CD14-positive monocyte (primary cell): ENCODE data around the gene NFIL3. TPM values are rescaled to one million over a fixed set of nuclear protein-coding genes. Genes with fewer than 3 reads are reported as not detected.
A peak's percentile ranks its signal among the peaks of the same experiment; 100 is the strongest.

Experiments
- DNase-seq, 3 donors: peaks; one replicate each; pipeline ENCODE4 v3.0.0-alpha.2; 2011 to 2022
- H2AFZ ChIP-seq: 2 replicates; pipeline ENCODE4 v1.6.0; 2012; ENCODE audit warnings: mild to moderate bottlenecking, low read depth, low read length, inconsistent platforms; ENCODE audit not compliant: insufficient read depth, poor library complexity, severe bottlenecking
- H3K27ac ChIP-seq, 2 donors: 1 replicate in 1 of 2; 2 replicates in 1 of 2; pipeline ENCODE4 v1.5.1; 2012 to 2013; ENCODE audit warnings: low read length in 2 of 2, control low read depth in 1 of 2, inconsistent platforms in 1 of 2, low read depth in 1 of 2, mild to moderate bottlenecking in 1 of 2
- H3K27me3 ChIP-seq, 2 donors: one replicate each; pipeline versions ENCODE4 v1.6.0 to v1.6.1; 2011 to 2013; ENCODE audit warnings: low read length in 2 of 2; ENCODE audit not compliant: control insufficient read depth in 2 of 2, insufficient read depth in 2 of 2
- H3K36me3 ChIP-seq, 2 donors: replicated peaks in 1 of 2; 1 replicate in 1 of 2; 2 replicates in 1 of 2; pipeline versions ENCODE4 v1.5.1 to v1.6.1; 2012 to 2013; ENCODE audit warnings: low read length in 2 of 2, control low read depth in 1 of 2, inconsistent platforms in 1 of 2, mild to moderate bottlenecking in 1 of 2; ENCODE audit not compliant: insufficient read depth in 2 of 2, control insufficient read depth in 1 of 2
- H3K4me1 ChIP-seq, 2 donors: 1 replicate in 1 of 2; 2 replicates in 1 of 2; pipeline versions ENCODE4 v1.5.1 to v1.6.1; 2012 to 2013; ENCODE audit warnings: low read length in 2 of 2, control low read depth in 1 of 2, inconsistent platforms in 1 of 2, mild to moderate bottlenecking in 1 of 2, moderate library complexity in 1 of 2; ENCODE audit not compliant: insufficient read depth in 2 of 2, control insufficient read depth in 1 of 2
- H3K4me2 ChIP-seq: replicated peaks from 2 replicates; pipeline ENCODE3; 2012; ENCODE audit warnings: low read length, moderate library complexity, mild to moderate bottlenecking; ENCODE audit not compliant: poor library complexity, severe bottlenecking; ENCODE audit errors: extremely low read depth
- H3K4me3 ChIP-seq, 3 experiments: fragments of 200-600 bp in 1 of 3; sonication (generic) in 1 of 3; replicated peaks in 1 of 3; 1 replicate in 2 of 3; 2 replicates in 1 of 3; pipeline ENCODE4 v1.5.1; 2011 to 2013; ENCODE audit warnings: low read length in 3 of 3, mild to moderate bottlenecking in 3 of 3, control low read depth in 2 of 3, low read depth in 2 of 3, inconsistent platforms in 1 of 3, moderate library complexity in 1 of 3
- H3K79me2 ChIP-seq: 2 replicates; pipeline ENCODE4 v1.6.0; 2012; ENCODE audit warnings: mild to moderate bottlenecking, control low read depth, inconsistent platforms, low read length, moderate library complexity; ENCODE audit not compliant: insufficient read depth
- H3K9ac ChIP-seq: 2 replicates; pipeline ENCODE4 v1.6.0; 2017; ENCODE audit warnings: low read length, mild to moderate bottlenecking; ENCODE audit not compliant: insufficient read depth, poor library complexity, severe bottlenecking
- H3K9me3 ChIP-seq, 2 donors: replicated peaks in 1 of 2; 1 replicate in 1 of 2; 2 replicates in 1 of 2; pipeline versions ENCODE4 v1.5.1 to v1.6.1; 2012 to 2013; ENCODE audit warnings: low read length in 2 of 2, control low read depth in 1 of 2; ENCODE audit not compliant: control insufficient read depth in 1 of 2, insufficient read depth in 1 of 2
- H4K20me1 ChIP-seq: 2 replicates; pipeline ENCODE4 v1.6.0; 2012; ENCODE audit warnings: mild to moderate bottlenecking, low read length, control low read depth, moderate library complexity; ENCODE audit not compliant: insufficient read depth
- H3K27ac Mint-ChIP-seq, 7 donors: one replicate each; pipeline ENCODE4 v1.8.0; 2020; ENCODE audit warnings: mild to moderate bottlenecking in 7 of 7, mixed read lengths in 7 of 7, moderate library complexity in 6 of 7, inconsistent platforms in 2 of 7
- H3K27me3 Mint-ChIP-seq, 3 donors: one replicate each; pipeline ENCODE4 v1.8.0; 2021 to 2022; ENCODE audit warnings: low read depth in 3 of 3, mild to moderate bottlenecking in 3 of 3, mixed read lengths in 3 of 3, moderate library complexity in 3 of 3, inconsistent platforms in 1 of 3
- H3K36me3 Mint-ChIP-seq, 2 donors: one replicate each; pipeline ENCODE4 v1.8.0; 2020; ENCODE audit warnings: mixed read lengths in 2 of 2, inconsistent platforms in 1 of 2, mild to moderate bottlenecking in 1 of 2
- H3K4me1 Mint-ChIP-seq: one replicate; pipeline ENCODE4 v1.8.0; 2020; ENCODE audit warnings: mild to moderate bottlenecking, mixed read lengths
- H3K4me3 Mint-ChIP-seq, 2 donors: one replicate each; pipeline ENCODE4 v1.8.0; 2020; ENCODE audit warnings: mild to moderate bottlenecking in 2 of 2, mixed read lengths in 2 of 2, moderate library complexity in 1 of 2
- H3K9me3 Mint-ChIP-seq, 7 donors: one replicate each; pipeline ENCODE4 v1.8.0; 2020 to 2022; ENCODE audit warnings: mixed read lengths in 7 of 7, mild to moderate bottlenecking in 6 of 7, moderate library complexity in 6 of 7, inconsistent platforms in 2 of 7
- CTCF ChIP-seq: fragments of 200-600 bp; IDR thresholded peaks from one replicate; pipeline ENCODE4 v1.8.0; 2022; ENCODE audit warnings: antibody characterized with exemption, mild to moderate bottlenecking
- WGBS: methylation state at CpG from one replicate; pipeline ENCODE4 v1.1.5; 2013; ENCODE audit warnings: missing lambda C conversion rate; ENCODE audit not compliant: insufficient coverage; 5-methylcytosine and 5-hydroxymethylcytosine counted together
- intact Hi-C, 2 donors: fragments of 100-400 bp; cut with micrococcal nuclease; formaldehyde crosslinking; loops; one replicate each; pipeline versions ENCODE4 v1.15.0 to v1.15.1; 2023
- polyA plus RNA-seq, 3 donors: library from polyadenylated mRNA; depleted of rRNA in 1 of 3; unstranded in 2 of 3; stranded (reverse) in 1 of 3; fragments of 300-500 nt in 2 of 3; fragments of >200 nt in 1 of 3; fragmentation: Illumina TruSeq in 2 of 3; gene quantifications; 1 replicate in 2 of 3; 2 replicates in 1 of 3; pipeline ENCODE4 v1.2.3, GENCODE V29; 2012 to 2021

NFIL3 gene
- polyA plus RNA-seq, 3 donors = 18.6 to 253 (median 64.0) TPM

- Histone ChIP-seq H3K27ac (peak overlapping the region in 1 of 2 donors; percentile 97), H3K4me1 (peaks cover 53 to 69% of the 10 kb centered on the region in 2 donors), H3K4me2 (peak overlapping the region; percentile 89), H3K9ac (peak overlapping the region; percentile 82), H3K4me3 (peak overlapping the region; percentile 96 to 99 (median 97)), H4K20me1 (peaks cover 59% of the 10 kb centered on the region), H3K27me3 (peaks cover 6 to 13% of the 10 kb centered on the region in 2 donors), H3K79me2 (peaks cover 50% of the 10 kb centered on the region), H2AFZ (no peak overlapping the region), H3K36me3 (no peaks in the 10 kb centered on the region), H3K9me3 (no peaks in the 10 kb centered on the region)
- WGBS = 12% methylated on average over 3 of the region's 16 CpGs
- intact Hi-C loops = loop anchor here (2.0 to 10.0 kb wide), 6 partner anchors 60 to 617 kb away; partner anchors contain the start of genes AUH (in 1 of the 2) and SYK (in 1 of the 2)
- peaks cover 21 to 32% of the 10 kb centered on the region in 2 donors for H3K36me3 Mint-ChIP-seq
- peaks cover 10 to 33% (median 21%) of the 10 kb centered on the region in 3 donors for H3K27me3 Mint-ChIP-seq
- peak overlapping the region; percentile 15 to 100 (median 93) for H3K27ac Mint-ChIP-seq
- peaks cover 54% of the 10 kb centered on the region for H3K4me1 Mint-ChIP-seq
- peak overlapping the region; percentile 99 to 100 for H3K4me3 Mint-ChIP-seq
- DNase-seq = no peak
- no peak for TF ChIP-seq CTCF
- H3K9me3 Mint-ChIP-seq = peaks cover 0 to 16% (median 2%) of the 10 kb centered on the region in 7 donors
Observed at GRCh38 chr9:91421971-91422757, 1.5 kb downstream of the NFIL3 start.

GRCh38 chr9:91421128-91421765, 2.4 kb downstream of the NFIL3 start:
- peaks cover 52 to 70% of the 10 kb centered on the region in 2 donors for H3K4me1 ChIP-seq
- no peak overlapping the region for H2AFZ ChIP-seq
- peaks cover 59% of the 10 kb centered on the region for H3K79me2 ChIP-seq
- peaks cover 10 to 33% (median 21%) of the 10 kb centered on the region in 3 donors for H3K27me3 Mint-ChIP-seq
- WGBS = 3% methylated on average over 43 of the region's 69 CpGs
- H3K4me1 Mint-ChIP-seq = peaks cover 58% of the 10 kb centered on the region
- peak overlapping the region; percentile 89 for H3K4me2 ChIP-seq
- no peaks in the 10 kb centered on the region for H3K36me3 ChIP-seq
- intact Hi-C loops = loop anchor here (5.0 to 10.0 kb wide), 5 partner anchors 59 to 616 kb away; partner anchors contain the start of genes AUH (in 1 of the 2) and SYK (in 1 of the 2)
- H3K9ac ChIP-seq = peak overlapping the region; percentile 82
- peak overlapping the region; percentile 96 to 99 (median 97) for H3K4me3 ChIP-seq
- peaks cover 6 to 13% of the 10 kb centered on the region in 2 donors for H3K27me3 ChIP-seq
- H3K27ac Mint-ChIP-seq = peak overlapping the region in 5 of 7 donors; percentile 94 to 97 (median 97)
- H3K9me3 Mint-ChIP-seq = peaks cover 0 to 16% (median 2%) of the 10 kb centered on the region in 7 donors
- H3K9me3 ChIP-seq = no peaks in the 10 kb centered on the region
- peak overlapping the region in 1 of 2 donors; percentile 97 for H3K27ac ChIP-seq
- H3K4me3 Mint-ChIP-seq = peak overlapping the region; percentile 99 to 100
- H3K36me3 Mint-ChIP-seq = peaks cover 26 to 36% of the 10 kb centered on the region in 2 donors
- peak; percentile 34 for TF ChIP-seq CTCF
- DNase-seq = peak in 1 of 3 donors; percentile 35
- H4K20me1 ChIP-seq = peaks cover 61% of the 10 kb centered on the region
